ENCODE results near the gene OR4D9. TPM values are rescaled to one million over a fixed set of nuclear protein-coding genes. Genes with fewer than 3 reads are reported as not detected.

Gene OR4D9
- total RNA-seq, 1 experiment from 2014 or later = not detected

DNA sequence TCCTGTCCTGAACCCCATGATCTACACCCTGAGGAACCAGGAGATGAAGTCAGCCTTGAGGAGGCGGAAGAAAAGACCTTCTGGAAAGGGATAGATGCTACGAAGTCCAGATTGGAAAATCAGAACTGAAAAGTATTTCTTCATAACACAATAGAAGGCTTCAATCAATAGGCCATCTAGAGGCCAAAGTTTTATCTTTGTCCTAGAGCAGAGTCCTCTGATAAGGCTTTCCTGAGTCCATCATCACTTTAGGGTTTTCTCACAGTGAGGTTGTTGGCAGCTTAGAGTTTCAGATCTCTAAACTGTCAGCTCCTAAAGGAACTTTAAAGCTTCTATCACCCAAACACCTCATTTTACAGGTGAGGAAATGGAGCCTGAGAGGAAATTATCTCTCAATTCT lies 21.3 kb downstream of the OR4D9 start:
- Histone ChIP-seq H3K27me3 (ENCODE audit: control insufficient read depth, insufficient read depth, low read length) (no peaks in the 10 kb centered on the region), H3K36me3 (ENCODE audit: control insufficient read depth, insufficient read depth, low read length) (no peaks in the 10 kb centered on the region), H3K9me3 (ENCODE audit: control insufficient read depth, insufficient read depth, low read depth, low read length) (no peaks in the 10 kb centered on the region), H3K4me1 (ENCODE audit: control insufficient read depth, insufficient read depth, low read length) (no peaks in the 10 kb centered on the region), H3K27ac (ENCODE audit: low read length) (no peak overlapping the region), H3K4me3 (ENCODE audit: low read depth in 2 of 2, low read length in 2 of 2) (no peak overlapping the region)
- ChIA-PET POLR2A (no interaction called here), CTCF (no interaction called here)
- BruUV-seq (replicated peaks) = no TSS peak
- DNase-seq (ENCODE audit: low read depth, low spot score) (no peak), ATAC-seq (no peak)
- in situ Hi-C loops (cut with HindIII; ENCODE audit: low pct_unique_long_range_greater_than_20kb, low sequenced_read_pairs) = no loop called here
- intact Hi-C loops (cut with micrococcal nuclease; ENCODE audit: unreplicated experiment) = no loop called here
- TF ChIP-seq, protein P1, sequence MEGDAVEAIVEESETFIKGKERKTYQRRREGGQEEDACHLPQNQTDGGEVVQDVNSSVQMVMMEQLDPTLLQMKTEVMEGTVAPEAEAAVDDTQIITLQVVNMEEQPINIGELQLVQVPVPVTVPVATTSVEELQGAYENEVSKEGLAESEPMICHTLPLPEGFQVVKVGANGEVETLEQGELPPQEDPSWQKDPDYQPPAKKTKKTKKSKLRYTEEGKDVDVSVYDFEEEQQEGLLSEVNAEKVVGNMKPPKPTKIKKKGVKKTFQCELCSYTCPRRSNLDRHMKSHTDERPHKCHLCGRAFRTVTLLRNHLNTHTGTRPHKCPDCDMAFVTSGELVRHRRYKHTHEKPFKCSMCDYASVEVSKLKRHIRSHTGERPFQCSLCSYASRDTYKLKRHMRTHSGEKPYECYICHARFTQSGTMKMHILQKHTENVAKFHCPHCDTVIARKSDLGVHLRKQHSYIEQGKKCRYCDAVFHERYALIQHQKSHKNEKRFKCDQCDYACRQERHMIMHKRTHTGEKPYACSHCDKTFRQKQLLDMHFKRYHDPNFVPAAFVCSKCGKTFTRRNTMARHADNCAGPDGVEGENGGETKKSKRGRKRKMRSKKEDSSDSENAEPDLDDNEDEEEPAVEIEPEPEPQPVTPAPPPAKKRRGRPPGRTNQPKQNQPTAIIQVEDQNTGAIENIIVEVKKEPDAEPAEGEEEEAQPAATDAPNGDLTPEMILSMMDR (IDR thresholded peaks at IDR 0.05) = no peak
- no peak for TF ChIP-seq TCF7L2 (IDR thresholded peaks at IDR 0.05; ENCODE audit: low read depth, low read length)
- no peak for TF ChIP-seq POLR2AphosphoS5 (IDR thresholded peaks at IDR 0.05; ENCODE audit: low read depth, low read length)
- TF ChIP-seq, protein P2, sequence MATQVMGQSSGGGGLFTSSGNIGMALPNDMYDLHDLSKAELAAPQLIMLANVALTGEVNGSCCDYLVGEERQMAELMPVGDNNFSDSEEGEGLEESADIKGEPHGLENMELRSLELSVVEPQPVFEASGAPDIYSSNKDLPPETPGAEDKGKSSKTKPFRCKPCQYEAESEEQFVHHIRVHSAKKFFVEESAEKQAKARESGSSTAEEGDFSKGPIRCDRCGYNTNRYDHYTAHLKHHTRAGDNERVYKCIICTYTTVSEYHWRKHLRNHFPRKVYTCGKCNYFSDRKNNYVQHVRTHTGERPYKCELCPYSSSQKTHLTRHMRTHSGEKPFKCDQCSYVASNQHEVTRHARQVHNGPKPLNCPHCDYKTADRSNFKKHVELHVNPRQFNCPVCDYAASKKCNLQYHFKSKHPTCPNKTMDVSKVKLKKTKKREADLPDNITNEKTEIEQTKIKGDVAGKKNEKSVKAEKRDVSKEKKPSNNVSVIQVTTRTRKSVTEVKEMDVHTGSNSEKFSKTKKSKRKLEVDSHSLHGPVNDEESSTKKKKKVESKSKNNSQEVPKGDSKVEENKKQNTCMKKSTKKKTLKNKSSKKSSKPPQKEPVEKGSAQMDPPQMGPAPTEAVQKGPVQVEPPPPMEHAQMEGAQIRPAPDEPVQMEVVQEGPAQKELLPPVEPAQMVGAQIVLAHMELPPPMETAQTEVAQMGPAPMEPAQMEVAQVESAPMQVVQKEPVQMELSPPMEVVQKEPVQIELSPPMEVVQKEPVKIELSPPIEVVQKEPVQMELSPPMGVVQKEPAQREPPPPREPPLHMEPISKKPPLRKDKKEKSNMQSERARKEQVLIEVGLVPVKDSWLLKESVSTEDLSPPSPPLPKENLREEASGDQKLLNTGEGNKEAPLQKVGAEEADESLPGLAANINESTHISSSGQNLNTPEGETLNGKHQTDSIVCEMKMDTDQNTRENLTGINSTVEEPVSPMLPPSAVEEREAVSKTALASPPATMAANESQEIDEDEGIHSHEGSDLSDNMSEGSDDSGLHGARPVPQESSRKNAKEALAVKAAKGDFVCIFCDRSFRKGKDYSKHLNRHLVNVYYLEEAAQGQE (IDR thresholded peaks at IDR 0.05; ENCODE audit: insufficient read depth in 1 of 2, low read depth in 2 of 2, low read length in 1 of 2) = no peak
- TF ChIP-seq SIN3A (IDR thresholded peaks at IDR 0.05; ENCODE audit: borderline replicate concordance, insufficient read depth, low read depth, low read length) = no peak

DNA sequence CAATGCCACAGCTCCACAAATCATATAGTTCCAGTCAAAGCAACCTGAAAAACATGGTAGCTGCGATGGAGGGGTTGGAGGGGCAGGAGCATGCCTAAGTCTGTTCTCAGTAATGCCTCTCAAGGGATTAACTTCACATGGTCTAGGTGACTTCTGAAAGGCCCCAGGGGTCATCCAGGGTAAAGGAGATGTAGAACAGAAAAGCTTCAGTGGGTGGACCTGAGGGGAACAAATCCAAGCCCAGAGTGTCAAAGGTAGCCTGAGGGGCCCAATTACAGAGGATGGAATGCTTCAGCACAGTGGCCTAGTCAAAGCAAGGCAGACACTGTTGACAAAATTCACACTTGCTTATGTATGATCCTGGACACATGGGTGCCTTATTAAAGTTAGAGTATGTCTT lies 23.3 kb downstream of the OR4D9 start:
- 0 out of 2 replicates have a peak, but pooled peaks cover 3% of the 10 kb centered on the region for H3K4me1 ChIP-seq (ENCODE audit: control insufficient read depth, insufficient read depth, low read length)
- TF ChIP-seq, protein P1 (IDR thresholded peaks at IDR 0.05) = no peak
- TF ChIP-seq SIN3A (IDR thresholded peaks at IDR 0.05; ENCODE audit: borderline replicate concordance, insufficient read depth, low read depth, low read length) (no peak), TCF7L2 (IDR thresholded peaks at IDR 0.05; ENCODE audit: low read depth, low read length) (no peak), POLR2AphosphoS5 (IDR thresholded peaks at IDR 0.05; ENCODE audit: low read depth, low read length) (no peak)
- TF ChIP-seq, protein P2 (IDR thresholded peaks at IDR 0.05; ENCODE audit: insufficient read depth in 1 of 2, low read depth in 2 of 2, low read length in 1 of 2) = no peak
- H3K36me3 ChIP-seq (ENCODE audit: control insufficient read depth, insufficient read depth, low read length) = no peaks in the 10 kb centered on the region
- no peak for ATAC-seq
- in situ Hi-C loops (cut with HindIII; ENCODE audit: low pct_unique_long_range_greater_than_20kb, low sequenced_read_pairs) (no loop called here), intact Hi-C loops (cut with micrococcal nuclease; ENCODE audit: unreplicated experiment) (no loop called here)
- no TSS peak for BruUV-seq (replicated peaks)
- no peaks in the 10 kb centered on the region for H3K9me3 ChIP-seq (ENCODE audit: control insufficient read depth, insufficient read depth, low read depth, low read length)
- H3K4me3 ChIP-seq (ENCODE audit: low read depth in 2 of 2, low read length in 2 of 2) = no peak overlapping the region
- ChIA-PET CTCF (no interaction called here), POLR2A (no interaction called here)
- H3K27ac ChIP-seq (ENCODE audit: low read length) = no peak overlapping the region
- DNase-seq (ENCODE audit: low read depth, low spot score) = no peak
- no peaks in the 10 kb centered on the region for H3K27me3 ChIP-seq (ENCODE audit: control insufficient read depth, insufficient read depth, low read length)
